GM13976 (cell line): ENCODE results near the gene LILRA1.

ENCODE experiments used
- DNase-seq: peaks from one replicate; pipeline ENCODE4 v3.0.0; 2012; ENCODE audit warnings: low spot score
- CTCF ChIP-seq: IDR thresholded peaks from 2 replicates; pipeline ENCODE4 v1.5.1; 2012; ENCODE audit warnings: borderline replicate concordance, mild to moderate bottlenecking; ENCODE audit not compliant: insufficient read depth; ENCODE audit errors: extremely low read depth, missing control alignments, control extremely low read depth
- in situ Hi-C: fragments of 300-500 bp; cut with MboI; formaldehyde crosslinking; loops from one replicate; pipeline ENCODE4 v1.12.0; 2022; ENCODE audit warnings: low sequenced_read_pairs, mixed read lengths, inconsistent platforms; ENCODE audit not compliant: unreplicated experiment

Gene LILRA1

GRCh38 chr19:54606891-54607784 lies 13.7 kb downstream of the LILRA1 start:
- in situ Hi-C loops = no loop called here
- TF ChIP-seq CTCF = no peak
- no peak for DNase-seq

GRCh38 chr19:54607785-54608150 lies 14.3 kb downstream of the LILRA1 start:
- in situ Hi-C loops = no loop called here
- DNase-seq = no peak
- no peak for TF ChIP-seq CTCF

DNA sequence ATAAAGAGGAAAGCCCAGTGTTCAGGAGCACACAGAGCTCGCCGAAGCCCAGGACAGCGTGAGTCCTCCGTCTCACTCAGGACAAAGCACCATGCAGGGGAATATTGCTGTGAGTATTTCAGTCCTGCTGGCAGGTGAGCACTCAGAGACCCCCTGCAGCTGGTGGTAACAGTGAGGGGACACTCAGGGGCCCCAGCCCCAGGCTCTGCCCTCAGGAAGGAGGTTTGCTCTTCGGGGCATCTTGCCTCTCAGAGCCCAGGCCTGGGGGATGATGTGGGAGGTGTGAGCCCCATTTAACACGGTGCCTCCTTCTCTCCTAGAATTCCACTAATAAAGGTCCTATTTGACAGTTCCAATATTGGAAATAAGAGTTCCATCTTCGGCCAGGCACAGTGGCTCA lies 14.8 kb downstream of the LILRA1 start:
- no peak for TF ChIP-seq CTCF
- no peak for DNase-seq
- in situ Hi-C loops = no loop called here

DNA sequence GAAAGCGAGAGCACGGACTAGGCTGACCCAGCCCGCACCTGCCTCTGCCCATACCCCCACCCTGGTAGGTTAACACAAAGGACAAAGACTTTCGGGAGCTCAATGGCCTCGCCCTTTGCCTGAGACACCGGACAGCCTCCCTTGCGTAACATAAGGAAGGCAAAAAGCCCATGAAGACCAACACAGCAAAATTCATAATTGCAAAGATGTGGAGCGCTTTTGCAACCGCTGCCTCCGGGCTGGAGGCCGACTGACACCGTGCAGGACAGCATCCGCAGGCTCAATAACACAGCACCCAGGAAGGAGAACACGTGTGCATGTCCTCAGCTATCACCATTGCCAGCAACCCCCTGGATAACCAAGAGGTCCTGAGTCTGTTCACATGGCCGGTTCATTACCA lies 15.4 kb downstream of the LILRA1 start:
- in situ Hi-C loops = no loop called here
- no peak for DNase-seq
- no peak for TF ChIP-seq CTCF

DNA sequence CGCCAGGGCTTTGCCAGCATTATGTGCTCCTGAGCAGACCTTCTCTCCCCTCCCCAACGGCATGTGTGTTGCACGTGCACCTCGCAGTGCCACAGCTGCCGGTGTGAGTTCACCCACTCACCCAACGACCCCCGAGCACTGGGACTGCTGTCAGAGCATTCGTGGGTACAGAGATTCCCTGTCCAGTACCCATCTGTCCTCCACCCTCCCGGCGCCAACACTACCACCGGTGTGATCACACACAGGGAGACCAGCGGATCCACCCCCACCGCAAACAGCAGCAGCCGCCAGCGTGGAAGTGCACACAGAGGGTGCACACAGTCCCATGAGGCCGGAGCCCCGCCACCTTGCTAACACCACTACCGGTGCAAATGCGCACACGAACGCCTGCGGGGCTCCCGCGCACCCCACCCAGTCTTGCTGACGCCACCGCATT lies 15.9 kb downstream of the LILRA1 start:
- in situ Hi-C loops = no loop called here
- TF ChIP-seq CTCF = no peak
- DNase-seq = no peak

- in situ Hi-C loops = no loop called here
- TF ChIP-seq CTCF = no peak
- DNase-seq = no peak
Measured at GRCh38 chr19:54612428-54612827, 19.0 kb downstream of the LILRA1 start.
